HG03521 (cell line): ENCODE measurements around the gene KISS1.

Experiments
- ATAC-seq: cut with Tn5 transposase; IDR thresholded peaks from one replicate; pipeline ENCODE4 v1.9.1; 2021; ENCODE audit warnings: mild to moderate bottlenecking, moderate library complexity; ENCODE audit not compliant: unreplicated experiment

The KISS1 gene

GRCh38 chr1:204162494-204163074 is 33.7 kb downstream of the KISS1 start:
- ATAC-seq, result peak; percentile 46

- no peak for ATAC-seq
These were observed 34.4 kb downstream of the KISS1 start for GRCh38 chr1:204161609-204162493.

- ATAC-seq, result no peak
These were observed 38.3 kb downstream of the KISS1 start for GRCh38 chr1:204157962-204158361.

GRCh38 chr1:204155881-204156280 is 40.4 kb downstream of the KISS1 start:
- ATAC-seq, result no peak

GRCh38 chr1:204154568-204155255 is 41.6 kb downstream of the KISS1 start:
- no peak for ATAC-seq

- no peak for ATAC-seq
These were observed 42.6 kb downstream of the KISS1 start for GRCh38 chr1:204153667-204154066.

- no peak for ATAC-seq
These were observed 43.8 kb downstream of the KISS1 start for GRCh38 chr1:204152310-204153044.

GRCh38 chr1:204151552-204152309 is 44.6 kb downstream of the KISS1 start, which contains the start of gene ETNK2:
ETNK2 (minus strand) TSS chr1:204152044; CDS start chr1:204151852, 192 bp downstream.
- ATAC-seq, result no peak

GRCh38 chr1:204150702-204151551 is 45.4 kb downstream of the KISS1 start:
- no peak for ATAC-seq

- no peak for ATAC-seq
These were observed 46.4 kb downstream of the KISS1 start for GRCh38 chr1:204149635-204150565.

GRCh38 chr1:204149107-204149506 is 47.2 kb downstream of the KISS1 start:
- no peak for ATAC-seq

- ATAC-seq, result no peak
These were observed 48.6 kb downstream of the KISS1 start for GRCh38 chr1:204147406-204148383.

- ATAC-seq, result no peak
These were observed 49.3 kb downstream of the KISS1 start for GRCh38 chr1:204146965-204147364.

GRCh38 chr1:204146309-204146708 is 50.0 kb downstream of the KISS1 start:
- no peak for ATAC-seq

- no peak for ATAC-seq
These were observed 51.2 kb downstream of the KISS1 start for GRCh38 chr1:204145033-204145504.

- no peak for ATAC-seq
These were observed 52.8 kb downstream of the KISS1 start for GRCh38 chr1:204143276-204144041.
